GM19328 (cell line): ENCODE data around the gene FAM20C.
"Not testable (repeated sequence)": the region's sequence is repeated elsewhere in the genome, so short reads cannot be mapped to it uniquely, and the experiment has no call there.

ENCODE experiments used
- ATAC-seq: cut with Tn5 transposase; IDR thresholded peaks from one replicate; pipeline ENCODE4 v1.9.1; 2021; ENCODE audit warnings: mild to moderate bottlenecking, moderate library complexity; ENCODE audit not compliant: unreplicated experiment

Gene FAM20C

GRCh38 chr7:190196-190595, 2.2 kb upstream of the FAM20C start:
- ATAC-seq = no peak

- no peak for ATAC-seq
These were observed 1.0 kb upstream of the FAM20C start for GRCh38 chr7:191105-191980.

- no peak for ATAC-seq
These were observed 520 bp downstream of the FAM20C start for GRCh38 chr7:192701-193480.

GRCh38 chr7:193481-194251, 1.3 kb downstream of the FAM20C start:
- no peak for ATAC-seq

GRCh38 chr7:194252-195009, 2.1 kb downstream of the FAM20C start:
- ATAC-seq = no peak

- ATAC-seq = no peak
These were observed 2.8 kb downstream of the FAM20C start for GRCh38 chr7:195010-195829.

- ATAC-seq = no peak
These were observed 3.4 kb downstream of the FAM20C start for GRCh38 chr7:195830-196128.

GRCh38 chr7:196283-196682, 3.9 kb downstream of the FAM20C start:
- ATAC-seq = no peak

- ATAC-seq = no peak
These were observed 4.5 kb downstream of the FAM20C start for GRCh38 chr7:196778-197321.

- ATAC-seq = no peak
These were observed 5.3 kb downstream of the FAM20C start for GRCh38 chr7:197413-198335.

GRCh38 chr7:199483-200249, 7.3 kb downstream of the FAM20C start:
- no peak for ATAC-seq

GRCh38 chr7:200290-200689, 7.9 kb downstream of the FAM20C start:
- ATAC-seq = no peak

GRCh38 chr7:200704-201103, 8.3 kb downstream of the FAM20C start:
- ATAC-seq = no peak

- ATAC-seq = no peak
These were observed 12.0 kb downstream of the FAM20C start for GRCh38 chr7:204326-204725.

GRCh38 chr7:205115-206010, 13.0 kb downstream of the FAM20C start:
- no peak for ATAC-seq

- not testable (repeated sequence) for ATAC-seq
These were observed 14.0 kb downstream of the FAM20C start for GRCh38 chr7:206351-206750.
